ENCODE results near the gene TDRD15. TPM values are rescaled to one million over a fixed set of nuclear protein-coding genes. Genes with fewer than 3 reads are reported as not detected.

TDRD15 gene
- total RNA-seq, 1 experiment from 2014 or later: 2.9 TPM

- no TSS peak for BruUV-seq (replicated peaks)
- intact Hi-C loops (cut with micrococcal nuclease; ENCODE audit: unreplicated experiment): no loop called here
- no peaks in the 10 kb centered on the region for H3K79me2 ChIP-seq (ENCODE audit: low read depth)
- no peak overlapping the region for H3K4me2 ChIP-seq
- H3K36me3 ChIP-seq (ENCODE audit: low read depth): no peaks in the 10 kb centered on the region
- ChIA-PET CTCF (no interaction called here), POLR2A (ENCODE audit: unreplicated experiment) (no interaction called here)
- H3K4me1 ChIP-seq (replicated peaks; ENCODE audit: insufficient read depth): no peaks in the 10 kb centered on the region
- H3K9me2 ChIP-seq (ENCODE audit: insufficient read depth): no peaks in the 10 kb centered on the region
- DNase-seq: no peak
- H3K27me3 ChIP-seq (ENCODE audit: insufficient read depth, low read depth): no peaks in the 10 kb centered on the region
- no peak overlapping the region for H3K27ac ChIP-seq
- H3K9me3 ChIP-seq (ENCODE audit: insufficient read depth, low read depth): no peaks in the 10 kb centered on the region
- no peak for TF ChIP-seq EZH2 (IDR thresholded peaks at IDR 0.05; ENCODE audit: low read depth)
- TF ChIP-seq CTCF (conservative IDR thresholded peaks at IDR 0.05): no peak
- no peak overlapping the region for H2AFZ ChIP-seq
- H3F3A ChIP-seq (ENCODE audit: insufficient read depth, low read depth): no peaks in the 10 kb centered on the region
- H3K4me3 ChIP-seq: no peak overlapping the region
- no peaks in the 10 kb centered on the region for H4K20me1 ChIP-seq (ENCODE audit: insufficient read depth)
Measured at GRCh38 chr2:21191535-21191934, 67.8 kb downstream of the TDRD15 start.

Other genes starting within 250 kb of the TDRD15 start
- gene APOB, start 79.9 kb upstream of the TDRD15 start, total RNA-seq (2021): not detected in 2 replicates